H1 (cell line): ENCODE data around the gene C2CD4A. TPM values are rescaled to one million over a fixed set of nuclear protein-coding genes. Genes with fewer than 3 reads are reported as not detected.

Experiments used
- CTCF ChIA-PET: fragments of 300-600 bp; sonication (Branson Sonifier 250); formaldehyde crosslinking; loops from one replicate; lab custom pipeline; 2021; ENCODE audit not compliant: partially characterized antibody; lab: Charles Lee
- POLR2A ChIA-PET: fragments of 300-600 bp; sonication (Branson Sonifier 250); formaldehyde crosslinking; loops from one replicate; lab custom pipeline; 2021; ENCODE audit warnings: inconsistent platforms; ENCODE audit not compliant: partially characterized antibody; lab: Charles Lee
- DNase-seq, 2 experiments: peaks; one replicate each; pipeline versions ENCODE4 v3.0.0 to v3.0.0-alpha.2; 2010 to 2022; ENCODE audit warnings: low spot score in 2 of 2, low read depth in 1 of 2, mixed read lengths in 1 of 2
- FAIRE-seq: peaks from 2 replicates; lab custom pipeline; 2011; peaks lifted over from hg19 to GRCh38; lab: Jason Lieb, UNC
- H2AFZ ChIP-seq: 2 replicates; pipeline ENCODE4 v1.8.1; 2012; ENCODE audit warnings: low read length, inconsistent platforms
- H2AK5ac ChIP-seq: 2 replicates; pipeline ENCODE4 v1.6.1; 2013; ENCODE audit warnings: low read depth, low read length
- H2BK120ac ChIP-seq: replicated peaks from 2 replicates; pipeline ENCODE3; 2013; ENCODE audit warnings: low read depth, low read length, inconsistent platforms
- H2BK12ac ChIP-seq: 2 replicates; pipeline ENCODE4 v1.6.1; 2013; ENCODE audit warnings: low read depth, low read length
- H2BK15ac ChIP-seq: 2 replicates; pipeline ENCODE4 v1.6.1; 2013; ENCODE audit warnings: low read length
- H2BK20ac ChIP-seq: 2 replicates; pipeline ENCODE4 v1.6.1; 2013; ENCODE audit warnings: low read length
- H2BK5ac ChIP-seq: 2 replicates; pipeline ENCODE4 v1.6.1; 2013; ENCODE audit warnings: low read depth, low read length
- H3K14ac ChIP-seq: 2 replicates; pipeline ENCODE4 v1.6.1; 2013; ENCODE audit warnings: inconsistent platforms; ENCODE audit not compliant: insufficient read length
- H3K18ac ChIP-seq: 2 replicates; pipeline ENCODE4 v1.6.1; 2013; ENCODE audit warnings: low read length; ENCODE audit errors: extremely low read depth
- H3K23ac ChIP-seq: 2 replicates; pipeline ENCODE4 v1.6.1; 2013; ENCODE audit warnings: inconsistent platforms; ENCODE audit not compliant: insufficient read length
- H3K23me2 ChIP-seq: 2 replicates; pipeline ENCODE4 v1.6.1; 2013; ENCODE audit warnings: low read depth, low read length
- H3K27ac ChIP-seq: 2 replicates; pipeline ENCODE4 v1.6.1; 2011; ENCODE audit warnings: low read depth, low read length, inconsistent platforms
- H3K27me3 ChIP-seq, 4 experiments: replicated peaks in 1 of 4; 1 replicate in 1 of 4; 2 replicates in 3 of 4; pipeline versions ENCODE4 v1.6.1 to v1.8.1; 2011 to 2013; ENCODE audit warnings: low read length in 3 of 4, mild to moderate bottlenecking in 3 of 4, inconsistent platforms in 2 of 4, mixed read lengths in 2 of 4, moderate library complexity in 1 of 4; ENCODE audit not compliant: control insufficient read depth in 3 of 4, insufficient read depth in 3 of 4; ENCODE audit errors: extremely low read depth in 1 of 4
- H3K36me3 ChIP-seq, 4 experiments: 2 replicates each; pipeline versions ENCODE4 v1.6.1 to v1.8.1; 2011 to 2013; ENCODE audit warnings: mild to moderate bottlenecking in 4 of 4, low read length in 3 of 4, moderate library complexity in 2 of 4, control low read depth in 1 of 4, inconsistent platforms in 1 of 4; ENCODE audit not compliant: insufficient read depth in 4 of 4, control insufficient read depth in 2 of 4
- H3K4ac ChIP-seq: replicated peaks from 2 replicates; pipeline ENCODE3; 2013; ENCODE audit warnings: low read length, low read depth, mixed read lengths, inconsistent platforms; ENCODE audit not compliant: insufficient read length
- H3K4me1 ChIP-seq, 4 experiments: replicated peaks in 1 of 4; 1 replicate in 1 of 4; 2 replicates in 3 of 4; pipeline versions ENCODE4 v1.6.1 to v1.8.1; 2011 to 2013; ENCODE audit warnings: low read length in 3 of 4, inconsistent platforms in 2 of 4, mixed read lengths in 1 of 4; ENCODE audit not compliant: insufficient read depth in 4 of 4, control insufficient read depth in 3 of 4
- H3K4me2 ChIP-seq, 2 experiments: 2 replicates each; pipeline versions ENCODE4 v1.6.1 to v1.8.1; 2011 to 2013; ENCODE audit warnings: low read depth in 2 of 2, low read length in 2 of 2, control low read depth in 1 of 2, inconsistent platforms in 1 of 2, mild to moderate bottlenecking in 1 of 2; ENCODE audit not compliant: insufficient read depth in 1 of 2
- H3K4me3 ChIP-seq, 4 experiments: fragments of 200-600, 300-600 bp in 1 of 4; sonication (generic), shearing (Covaris generic), sonication (Bioruptor Twin) in 1 of 4; 2 replicates each; pipeline versions ENCODE4 v1.5.1 to v1.8.1; 2011 to 2016; ENCODE audit warnings: low read length in 4 of 4, low read depth in 3 of 4, control low read depth in 2 of 4, inconsistent platforms in 2 of 4, mild to moderate bottlenecking in 2 of 4, mixed read lengths in 1 of 4, moderate library complexity in 1 of 4; ENCODE audit not compliant: insufficient read depth in 2 of 4; ENCODE audit errors: extremely low read depth in 1 of 4
- H3K56ac ChIP-seq: replicated peaks from 2 replicates; pipeline ENCODE3; 2013; ENCODE audit warnings: low read depth, mild to moderate bottlenecking, mixed read lengths, low read length, inconsistent platforms; ENCODE audit not compliant: insufficient read length
- H3K79me1 ChIP-seq: 2 replicates; pipeline ENCODE4 v1.6.1; 2013; ENCODE audit warnings: low read depth, low read length, control low read depth
- H3K79me2 ChIP-seq, 2 experiments: 2 replicates each; pipeline versions ENCODE4 v1.6.1 to v1.8.1; 2012 to 2013; ENCODE audit warnings: low read length in 2 of 2, mild to moderate bottlenecking in 2 of 2, inconsistent platforms in 1 of 2; ENCODE audit not compliant: insufficient read depth in 2 of 2, control insufficient read depth in 1 of 2
- H3K9ac ChIP-seq, 4 experiments: replicated peaks in 1 of 4; 1 replicate in 1 of 4; 2 replicates in 3 of 4; pipeline versions ENCODE4 v1.6.1 to v1.8.1; 2011 to 2013; ENCODE audit warnings: low read depth in 3 of 4, low read length in 3 of 4, control low read depth in 2 of 4, mild to moderate bottlenecking in 2 of 4, moderate library complexity in 2 of 4, inconsistent platforms in 1 of 4; ENCODE audit errors: extremely low read depth in 1 of 4
- H3K9me3 ChIP-seq, 2 experiments: 2 replicates each; pipeline versions ENCODE4 v1.6.1 to v1.8.1; 2012 to 2013; ENCODE audit warnings: mild to moderate bottlenecking in 2 of 2, moderate library complexity in 2 of 2, control low read depth in 1 of 2, inconsistent platforms in 1 of 2, low read depth in 1 of 2, low read length in 1 of 2, mixed read lengths in 1 of 2; ENCODE audit not compliant: insufficient read depth in 2 of 2
- H4K20me1 ChIP-seq, 2 experiments: replicated peaks in 1 of 2; 2 replicates each; pipeline versions ENCODE3 to v1.8.1; 2011 to 2013; ENCODE audit warnings: inconsistent platforms in 2 of 2, low read length in 2 of 2, mild to moderate bottlenecking in 1 of 2; ENCODE audit not compliant: insufficient read depth in 2 of 2, control insufficient read depth in 1 of 2
- H4K5ac ChIP-seq: 2 replicates; pipeline ENCODE4 v1.6.1; 2013; ENCODE audit warnings: low read length, low read depth, mixed read lengths, inconsistent platforms; ENCODE audit not compliant: insufficient read length
- H4K8ac ChIP-seq: 2 replicates; pipeline ENCODE4 v1.8.0; 2013; ENCODE audit warnings: mild to moderate bottlenecking, moderate library complexity, low read length, inconsistent platforms; ENCODE audit not compliant: insufficient read depth; ENCODE audit errors: extremely low read depth
- H4K91ac ChIP-seq: replicated peaks from 2 replicates; pipeline ENCODE3; 2013; ENCODE audit warnings: low read length, mixed read lengths, inconsistent platforms; ENCODE audit not compliant: insufficient read length
- ASH2L ChIP-seq: fragments of 200-600, 300-600 bp; sonication (generic); IDR thresholded peaks from one replicate; pipeline ENCODE4 v1.7.1; 2017; ENCODE audit warnings: low read length
- CTCF ChIP-seq, 3 experiments: IDR thresholded peaks; 1 replicate in 2 of 3; 2 replicates in 1 of 3; pipeline versions ENCODE4 v1.5.1 to v1.6.1; 2011; ENCODE audit warnings: low read length in 3 of 3, mild to moderate bottlenecking in 3 of 3, inconsistent platforms in 2 of 3, low read depth in 1 of 3, moderate library complexity in 1 of 3; ENCODE audit not compliant: insufficient read depth in 1 of 3; ENCODE audit errors: control extremely low read depth in 1 of 3
- EP300 ChIP-seq, 2 experiments: IDR thresholded peaks; 1 replicate in 1 of 2; 2 replicates in 1 of 2; pipeline ENCODE4 v1.6.1; 2011 to 2012; ENCODE audit warnings: low read depth in 2 of 2, low read length in 2 of 2, mild to moderate bottlenecking in 2 of 2, borderline replicate concordance in 1 of 2, inconsistent platforms in 1 of 2, moderate library complexity in 1 of 2
- FOSL1 ChIP-seq: IDR thresholded peaks from 2 replicates; pipeline ENCODE4 v1.6.1; 2011; ENCODE audit warnings: mild to moderate bottlenecking, low read depth, low read length, moderate library complexity; ENCODE audit not compliant: insufficient read depth
- GTF2F1 ChIP-seq: IDR thresholded peaks from 2 replicates; pipeline ENCODE4 v1.6.1; 2012; ENCODE audit warnings: low read depth, low read length, improper control_type of control experiment, borderline replicate concordance
- KDM4A ChIP-seq: IDR thresholded peaks from one replicate; pipeline ENCODE4 v1.7.1; 2012; ENCODE audit warnings: low read depth, mild to moderate bottlenecking, moderate library complexity, low read length, inconsistent platforms; ENCODE audit not compliant: severe bottlenecking
- RBBP5 ChIP-seq: IDR thresholded peaks from 2 replicates; pipeline ENCODE4 v1.7.1; 2012; ENCODE audit warnings: low read depth, mild to moderate bottlenecking, inconsistent platforms, low read length, moderate library complexity, borderline replicate concordance
- TAF1 ChIP-seq: IDR thresholded peaks from 2 replicates; pipeline ENCODE4 v1.6.1; 2011; ENCODE audit warnings: mild to moderate bottlenecking, low read depth, low read length
- WGBS, 2 experiments: shearing (Covaris generic) in 1 of 2; methylation state at CpG; one replicate each; pipeline versions ENCODE4 v1.1.6 to v1.1.7; 2013 to 2015; ENCODE audit warnings: low lambda C conversion rate in 2 of 2, mixed read lengths in 2 of 2, inconsistent platforms in 1 of 2, low coverage in 1 of 2, missing lambda C conversion rate in 1 of 2; ENCODE audit not compliant: insufficient replicate concordance in 2 of 2, insufficient coverage in 1 of 2, insufficient read length in 1 of 2; ENCODE audit errors: extremely low coverage in 1 of 2, missing lambda C conversion rate in 1 of 2; 5-methylcytosine and 5-hydroxymethylcytosine counted together
- polyA plus RNA-seq, 7 experiments: library from polyadenylated mRNA; depleted of rRNA in 3 of 7; stranded (reverse) in 5 of 7; unstranded in 2 of 7; fragments of >200 nt in 5 of 7; fragments of 200-250 nt in 2 of 7; gene quantifications; 1 replicate in 5 of 7; 2 replicates in 1 of 7; 4 replicates in 1 of 7; pipeline versions ENCODE4 v1.2.1 to v1.2.3, GENCODE V29; 2011 to 2013; ENCODE audit warnings: missing spikeins in 2 of 7, mixed read lengths in 2 of 7
- total RNA-seq: library from RNA; stranded (reverse); fragmentation: NEBNext Ultra II Directional; extraction: Animal tissue kit (Norgen Biotek cat#: 25700); gene quantifications from 2 replicates; pipeline ENCODE4 v1.2.1, GENCODE V29; 2021

Gene C2CD4A
- total and polyA plus RNA-seq, 2 of the 8 experiments (the other 6 are each of a cell fraction or from before 2014, with no cell fraction given), result not detected

- H3K4ac ChIP-seq, result no peak overlapping the region
- H2AFZ ChIP-seq, result peak overlapping the region; percentile 83
- POLR2A ChIA-PET, result no interaction called here
- CTCF ChIA-PET, result interaction anchor here (0.6 to 1.6 kb wide), 5 partner anchors 15 to 187 kb away, joined by 3 read pairs; no protein-coding TSS in a partner anchor
- no peaks in the 10 kb centered on the region for H4K20me1 ChIP-seq
- peak overlapping the region; percentile 78 to 83 for H3K4me2 ChIP-seq
- H3K18ac ChIP-seq, result no peak overlapping the region
- peaks cover 0 to 5% of the 10 kb centered on the region in 2 experiments; a peak in 1 of 4 replicates for H3K79me2 ChIP-seq
- H3K9ac ChIP-seq, result peak overlapping the region in 2 of 4 experiments; percentile 35 to 67; a peak in 2 of 7 replicates
- H3K36me3 ChIP-seq, result no peaks in the 10 kb centered on the region
- H4K91ac ChIP-seq, result no peak overlapping the region
- no peaks in the 10 kb centered on the region for H3K9me3 ChIP-seq
- H3K56ac ChIP-seq, result no peak overlapping the region
- H2BK20ac ChIP-seq, result no peak overlapping the region
- H3K4me1 ChIP-seq, result peaks cover 0 to 6% (median under 1%) of the 10 kb centered on the region in 4 experiments; a peak in 1 of 7 replicates
- H4K8ac ChIP-seq, result no peak overlapping the region
- no peak overlapping the region for H3K23ac ChIP-seq
- no peak overlapping the region for H3K27ac ChIP-seq
- no peak overlapping the region for H4K5ac ChIP-seq
- no peak overlapping the region for H2BK12ac ChIP-seq
- TF ChIP-seq CTCF (IDR thresholded peaks at IDR 0.05; ENCODE audit: control extremely low read depth in 1 of 3, insufficient read depth in 1 of 3, low read depth in 1 of 3, low read length in 3 of 3) (no peak), GTF2F1 (no peak), TAF1 (no peak), EP300 (IDR thresholded peaks at IDR 0.05; ENCODE audit: borderline replicate concordance in 1 of 2, low read depth in 2 of 2, low read length in 2 of 2) (no peak), RBBP5 (no peak), ASH2L (no peak), KDM4A (no peak), FOSL1 (no peak)
- WGBS, 2 experiments, result 38% methylated on average over 13 of the region's 13 CpGs; no CpG with 5 or more reads in 1 of the 2 experiments
- peaks cover 7% of the 10 kb centered on the region for H3K23me2 ChIP-seq
- no peak overlapping the region for H3K14ac ChIP-seq
- no peak for FAIRE-seq
- no peak overlapping the region for H2BK120ac ChIP-seq
- DNase-seq, result no peak
- H3K79me1 ChIP-seq, result no peaks in the 10 kb centered on the region
- peaks cover 0 to 8% (median 7%) of the 10 kb centered on the region in 4 experiments; a peak in 5 of 7 replicates for H3K27me3 ChIP-seq
- no peak overlapping the region for H2BK5ac ChIP-seq
- no peak overlapping the region for H2AK5ac ChIP-seq
- no peak overlapping the region for H2BK15ac ChIP-seq
- peak overlapping the region; percentile 49 to 84 (median 72) for H3K4me3 ChIP-seq
These were observed 7.5 kb upstream of the C2CD4A start for GRCh38 chr15:62059108-62059815.
